Stimulated activated CD4-positive, alpha-beta T cell treated with anti-CD3 and anti-CD28 coated beads, Interleukin-4, amount 100 ng/mL, for 4 hours (primary cell): Measurements from ENCODE around the gene SEL1L3.

Experiments used
- DNase-seq, 2 experiments: peaks; one replicate each; pipeline ENCODE4 v3.0.0-alpha.2; 2020

The SEL1L3 gene

DNA sequence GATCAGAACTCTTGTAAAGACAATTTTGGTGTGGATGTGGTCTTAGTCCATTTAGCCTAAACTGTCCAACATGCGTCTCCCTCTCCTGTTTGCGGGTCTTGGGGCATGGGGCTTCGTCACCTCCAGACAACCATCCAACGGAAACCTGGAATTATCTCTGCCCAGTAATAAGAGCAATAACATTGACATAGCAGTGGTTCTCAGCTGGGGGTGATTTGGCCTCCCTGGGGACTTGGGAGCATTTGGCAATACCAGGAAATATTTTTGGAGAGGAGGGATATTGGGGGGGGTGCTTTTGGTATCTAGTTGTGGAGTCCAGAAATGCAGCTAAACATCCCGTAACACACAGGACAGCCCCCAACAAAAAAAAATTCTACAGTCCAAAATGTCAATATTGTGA, 47.2 kb downstream of the SEL1L3 start:
- no peak for DNase-seq

DNA sequence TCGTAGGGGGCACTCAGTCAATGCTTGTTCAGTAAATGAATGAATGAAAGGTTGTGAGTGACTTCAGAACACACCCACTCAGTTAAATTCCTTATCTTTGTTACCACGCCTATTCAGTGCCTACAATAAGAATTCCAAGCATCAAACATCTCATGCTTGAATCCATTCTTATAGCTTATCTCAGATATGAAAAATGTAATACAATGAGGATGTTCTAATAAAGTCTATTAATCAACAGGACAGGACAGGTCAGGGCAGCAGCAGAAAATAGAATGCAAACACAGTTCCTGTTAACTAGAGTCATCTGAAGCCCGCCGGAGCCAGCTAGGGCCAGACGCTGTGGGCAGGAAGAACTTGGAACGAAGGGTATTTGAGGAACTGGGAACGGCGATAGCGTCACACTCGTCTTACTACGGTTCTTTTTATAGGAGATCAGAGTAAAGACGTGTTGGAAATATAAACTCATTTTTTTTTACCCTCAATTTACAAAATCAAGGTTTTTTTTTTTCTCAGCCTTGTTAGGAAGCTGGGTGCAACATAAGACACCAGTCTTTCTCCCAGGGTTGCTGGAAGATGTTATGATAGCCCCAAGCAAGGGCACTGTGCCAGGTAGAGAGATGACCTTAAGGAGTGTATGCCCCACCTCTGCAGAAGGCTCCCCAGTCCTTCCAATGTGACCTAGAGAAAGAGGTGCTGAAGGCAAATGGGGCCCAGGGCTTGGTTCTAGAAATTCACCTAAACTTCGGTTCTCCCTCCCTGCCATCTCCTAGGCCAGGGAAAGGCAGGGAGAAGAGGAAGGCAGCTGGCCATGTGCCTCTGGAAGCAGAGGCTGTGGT, 48.3 kb downstream of the SEL1L3 start:
- no peak for DNase-seq

DNA sequence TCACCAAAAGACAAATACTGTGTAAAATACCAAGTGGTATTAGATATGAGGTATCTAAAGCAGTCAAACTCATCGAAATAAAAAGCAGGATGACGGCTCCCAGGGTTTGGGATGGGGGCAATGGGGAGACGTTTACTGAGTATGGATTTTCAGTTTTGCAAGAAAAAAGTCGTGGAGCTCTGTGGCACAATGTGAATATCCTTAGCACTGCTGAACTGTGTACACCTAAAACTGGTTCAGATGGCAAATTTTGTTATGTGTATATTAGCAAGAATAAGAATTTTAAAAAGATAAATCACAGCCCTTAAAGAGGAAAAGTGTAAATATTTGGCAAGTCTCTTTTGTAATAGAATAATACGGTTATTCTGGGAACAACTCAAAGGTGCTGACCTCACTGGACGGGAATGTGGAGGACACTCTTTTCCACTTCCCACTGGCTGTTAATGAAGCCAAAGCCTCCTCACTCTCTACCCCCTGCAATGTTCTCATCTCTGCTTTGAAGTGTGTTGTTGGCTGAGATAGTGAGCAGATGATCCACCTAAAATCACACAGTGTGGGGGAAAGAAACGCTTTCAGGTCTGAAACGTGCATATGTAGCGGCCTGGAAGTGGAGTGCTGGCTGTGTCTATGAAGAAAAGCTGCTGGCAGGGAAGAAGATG, 49.2 kb downstream of the SEL1L3 start:
- no peak for DNase-seq

DNA sequence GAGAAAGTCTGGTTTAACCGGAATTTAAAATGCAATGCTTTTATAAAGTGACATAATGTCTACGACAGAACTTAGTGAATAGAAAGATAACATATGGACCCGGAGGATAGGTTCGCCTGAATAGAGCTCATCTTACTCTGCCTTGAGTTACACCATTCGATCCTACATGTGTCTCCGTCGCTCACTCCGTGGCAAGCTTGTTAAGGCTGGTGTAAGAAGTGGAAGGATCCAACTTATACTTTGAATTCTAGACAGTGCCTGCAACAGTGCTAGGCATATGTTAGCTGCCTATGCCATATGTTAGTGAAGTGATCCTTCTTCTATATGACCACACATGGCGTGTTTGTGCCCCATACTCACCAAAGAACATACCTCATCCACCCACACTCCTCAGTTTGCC, 50.9 kb downstream of the SEL1L3 start:
- no peak for DNase-seq

DNA sequence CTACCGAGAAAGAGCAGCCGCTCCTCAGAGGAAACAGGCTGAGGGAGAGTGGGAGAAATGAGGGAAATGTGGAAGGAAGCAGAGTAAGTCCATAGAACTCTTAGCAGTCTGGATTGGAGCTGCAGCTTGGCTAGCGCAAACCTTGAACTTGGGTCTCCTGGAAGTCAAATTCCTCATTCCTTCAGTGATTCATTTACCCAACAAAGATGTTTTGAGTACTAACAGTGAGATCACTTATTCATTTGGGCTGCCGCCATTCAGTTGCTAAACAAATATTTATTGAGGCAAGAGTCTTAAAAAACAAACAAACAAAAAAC, 51.5 kb downstream of the SEL1L3 start:
- no peak for DNase-seq

DNA sequence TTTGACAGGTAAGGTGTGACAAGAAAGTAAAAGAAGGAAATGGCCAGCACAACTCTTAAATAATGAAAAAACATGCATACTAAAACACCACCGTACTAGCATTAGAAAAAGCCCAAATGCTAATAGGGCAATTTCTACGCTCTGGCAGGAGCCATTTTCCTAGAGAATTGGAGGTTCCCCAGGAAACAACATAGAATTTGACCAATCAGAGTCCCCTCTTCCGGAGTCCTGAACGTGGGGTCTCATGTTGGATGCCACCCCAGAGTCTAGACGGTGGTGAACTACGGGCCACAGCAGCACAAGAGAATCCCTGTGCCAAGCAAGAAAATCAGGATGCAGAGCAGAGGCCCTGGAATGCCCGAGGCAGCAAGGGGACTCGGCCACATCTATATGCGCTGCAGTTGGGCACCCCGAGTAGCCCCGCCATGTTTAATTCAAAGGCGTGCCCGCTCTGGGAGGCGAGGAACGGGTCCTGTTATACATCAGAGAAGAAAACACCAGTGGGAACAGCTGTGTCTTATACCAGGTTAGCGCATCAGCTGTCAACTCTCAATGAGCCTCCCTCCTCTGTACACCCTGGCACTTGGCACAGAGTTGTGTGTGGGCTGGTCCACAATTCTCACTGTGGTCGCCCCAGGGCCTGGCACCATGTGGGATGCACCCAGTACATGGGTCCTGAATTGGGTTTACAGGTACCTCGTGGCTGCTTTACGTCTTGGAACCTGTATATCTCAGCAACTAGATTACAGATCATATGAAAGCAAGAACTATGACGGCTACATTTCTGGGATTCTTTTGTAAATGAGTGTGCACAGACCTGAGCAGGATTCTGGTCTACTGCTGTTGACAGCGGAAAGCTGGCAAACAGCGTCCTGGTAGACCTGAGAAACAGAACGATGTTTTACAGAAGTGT, 52.1 kb downstream of the SEL1L3 start:
- no peak for DNase-seq

DNA sequence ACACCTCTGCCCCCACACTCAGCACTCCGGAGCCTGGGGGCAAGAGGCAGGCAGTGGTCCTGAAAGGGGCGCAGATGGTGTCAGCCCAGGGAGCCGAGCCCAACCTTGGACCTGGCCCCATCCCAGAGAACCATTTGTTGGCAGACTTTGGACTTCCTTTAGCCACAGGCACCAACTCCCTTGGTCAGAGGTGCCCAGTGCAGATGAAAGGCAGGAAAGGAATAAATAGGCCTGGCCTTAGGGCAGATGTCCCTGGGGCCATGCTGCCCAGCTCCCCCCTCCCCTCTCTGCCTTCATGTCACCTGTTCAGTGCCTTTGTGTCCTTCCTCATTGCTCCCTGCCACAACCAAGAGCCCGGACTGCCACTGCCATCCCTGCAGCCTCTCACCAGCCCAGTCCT, 52.8 kb downstream of the SEL1L3 start:
- no peak for DNase-seq

DNA sequence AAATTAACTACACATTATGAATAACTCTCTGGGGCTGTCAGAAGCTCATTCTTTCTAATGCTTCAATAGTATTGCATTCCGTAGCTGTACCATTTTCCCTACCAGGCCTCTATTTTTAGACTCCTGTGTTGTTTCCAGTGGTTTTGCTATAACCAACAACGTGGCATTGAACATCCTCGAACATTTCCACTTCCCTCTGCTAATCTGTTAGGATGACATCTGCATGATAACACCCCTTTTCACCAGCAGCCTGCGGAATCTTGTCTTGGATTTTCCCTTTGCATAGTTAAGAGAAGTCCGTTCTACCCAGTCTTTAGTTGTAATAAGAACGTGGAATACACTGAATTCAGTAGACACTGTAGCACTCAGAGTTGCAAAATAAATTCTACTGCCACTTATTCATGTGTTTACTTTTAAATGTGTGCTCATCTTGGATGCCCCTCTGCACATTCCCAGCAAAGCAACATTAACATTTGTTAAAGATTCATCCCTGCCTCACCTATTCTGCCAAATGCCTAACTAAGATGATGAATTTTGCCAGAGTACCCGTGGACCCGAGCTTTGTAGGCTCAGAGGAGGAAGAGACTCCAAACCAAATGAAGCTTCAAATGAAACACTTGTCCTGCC, 55.6 kb downstream of the SEL1L3 start:
- no peak for DNase-seq

DNA sequence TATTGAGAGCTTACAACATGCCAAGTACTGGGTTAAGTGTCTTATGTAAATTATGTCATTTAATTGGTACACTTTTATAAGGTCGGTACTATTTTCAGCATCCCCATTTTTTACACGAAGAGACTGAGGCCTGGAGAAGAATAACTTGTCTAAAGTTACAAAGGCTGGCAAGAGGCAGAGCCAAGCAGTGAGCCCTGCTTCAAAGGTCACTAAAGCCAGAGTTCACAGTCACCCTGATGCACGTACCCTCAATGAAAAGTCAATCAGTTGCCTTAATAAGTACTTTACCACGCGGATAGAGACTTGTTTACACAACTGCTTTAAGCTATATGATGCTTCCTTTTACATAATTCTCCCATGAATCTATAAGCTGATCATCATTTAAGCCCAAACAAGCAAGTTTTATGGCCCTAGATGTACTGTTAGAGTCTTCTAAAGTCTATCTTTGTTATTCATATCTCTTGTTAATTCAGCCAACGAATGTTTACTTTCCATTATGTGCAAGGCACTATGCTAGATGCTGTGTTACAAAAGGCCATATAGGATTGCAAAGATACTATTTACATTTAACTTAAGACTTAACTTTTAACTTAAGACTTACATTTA, 57.4 kb downstream of the SEL1L3 start:
- no peak for DNase-seq

DNA sequence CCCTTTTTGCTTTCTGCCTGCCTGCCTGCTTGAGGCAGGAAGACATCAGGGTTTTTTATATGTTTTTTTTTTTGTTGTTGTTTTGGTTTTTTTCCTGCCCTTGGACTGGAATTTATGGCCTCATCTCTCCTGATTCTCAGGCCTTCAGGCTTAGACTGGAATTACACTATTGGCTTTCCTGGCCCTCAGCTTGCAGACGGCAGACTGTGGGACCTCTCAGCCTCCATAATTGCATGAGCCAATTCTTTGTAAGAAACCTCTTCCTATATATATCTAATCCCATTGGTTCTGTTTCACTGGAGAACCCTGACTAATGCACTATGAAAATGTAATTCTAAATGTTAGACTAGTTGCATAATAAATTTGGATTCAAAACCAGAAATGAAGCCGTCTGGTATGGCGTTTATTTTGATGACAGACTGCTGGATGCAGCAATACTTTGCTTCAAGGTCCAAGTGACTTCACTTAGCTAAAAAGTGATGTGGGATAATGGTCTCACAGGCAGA, 59.0 kb downstream of the SEL1L3 start:
- no peak for DNase-seq

DNA sequence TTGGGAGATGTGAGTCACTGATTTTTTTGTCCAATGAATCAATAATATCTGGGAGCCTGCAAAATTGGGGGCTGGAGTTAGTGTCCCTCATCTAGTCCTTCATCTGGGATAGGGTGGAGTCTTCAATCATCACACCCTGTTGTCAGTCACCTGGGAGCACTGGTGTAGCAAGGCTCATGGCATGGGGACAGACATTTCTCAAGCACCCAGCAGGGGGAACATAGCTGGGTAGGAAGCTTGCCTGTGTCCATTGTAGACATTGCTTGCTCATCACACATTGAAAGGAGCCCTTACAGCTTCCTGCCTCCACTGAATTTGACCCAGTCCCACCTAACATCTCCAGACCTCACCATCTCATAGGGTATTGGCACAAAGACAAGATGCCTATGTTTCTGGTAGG, 61.2 kb downstream of the SEL1L3 start:
- DNase-seq, result no peak

DNA sequence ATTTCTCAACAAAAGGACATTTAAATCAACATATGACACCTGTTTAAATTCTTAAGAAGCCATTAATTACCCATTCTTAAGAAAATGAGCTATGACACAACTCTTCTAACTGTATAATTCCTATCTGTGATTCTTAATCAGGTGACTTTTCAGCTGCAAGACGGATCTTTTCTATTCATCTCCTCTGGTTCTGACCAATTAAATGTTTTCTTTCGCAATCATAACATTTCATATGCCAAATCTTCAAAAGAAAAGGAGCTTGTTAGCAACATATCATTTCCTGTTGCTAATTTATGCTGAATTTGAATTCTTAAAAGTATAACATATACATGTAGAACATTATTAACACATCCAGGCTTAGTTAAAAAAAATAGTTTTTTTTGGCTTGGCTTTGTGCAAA, 62.5 kb downstream of the SEL1L3 start:
- no peak for DNase-seq

DNA sequence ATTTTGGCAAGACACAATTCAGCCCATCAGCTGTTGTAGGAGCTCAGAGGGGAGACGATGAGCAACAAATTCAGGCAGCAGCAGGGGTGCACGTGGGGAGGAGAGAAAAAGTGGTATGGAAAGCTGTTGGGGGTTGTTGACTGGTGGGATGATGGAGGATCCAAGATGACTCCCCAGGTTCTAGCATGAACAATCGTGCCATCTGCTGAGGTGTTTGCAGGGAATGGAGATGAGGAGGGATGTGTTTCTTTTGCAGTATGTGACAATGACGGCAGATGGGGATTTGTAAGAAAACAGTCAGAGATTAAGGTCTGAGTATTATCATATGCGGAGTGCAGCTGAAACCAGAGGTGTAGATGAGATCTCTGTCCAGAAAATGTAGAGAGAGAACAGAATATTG, 63.3 kb downstream of the SEL1L3 start:
- no peak for DNase-seq

DNA sequence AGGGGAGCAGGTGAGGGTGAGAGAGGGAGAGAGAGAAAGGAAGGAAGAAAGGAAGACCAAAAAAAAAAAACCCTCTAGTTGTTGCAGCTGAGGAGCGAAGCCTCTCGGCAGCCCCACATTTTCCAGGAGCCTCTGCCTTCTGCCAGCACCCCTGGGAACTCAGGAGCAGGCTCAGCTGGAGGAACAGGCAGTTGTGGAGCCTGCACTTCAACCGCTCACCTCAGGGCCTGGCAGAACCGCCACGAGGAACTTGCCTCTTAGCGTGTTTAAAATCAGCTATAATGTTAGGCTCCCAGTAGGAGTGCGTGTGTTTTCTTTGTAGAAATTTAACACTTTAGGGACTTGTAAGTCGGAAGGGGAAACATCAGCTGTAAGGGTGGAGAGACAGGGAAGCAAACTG, 65.7 kb downstream of the SEL1L3 start:
- DNase-seq, result no peak

DNA sequence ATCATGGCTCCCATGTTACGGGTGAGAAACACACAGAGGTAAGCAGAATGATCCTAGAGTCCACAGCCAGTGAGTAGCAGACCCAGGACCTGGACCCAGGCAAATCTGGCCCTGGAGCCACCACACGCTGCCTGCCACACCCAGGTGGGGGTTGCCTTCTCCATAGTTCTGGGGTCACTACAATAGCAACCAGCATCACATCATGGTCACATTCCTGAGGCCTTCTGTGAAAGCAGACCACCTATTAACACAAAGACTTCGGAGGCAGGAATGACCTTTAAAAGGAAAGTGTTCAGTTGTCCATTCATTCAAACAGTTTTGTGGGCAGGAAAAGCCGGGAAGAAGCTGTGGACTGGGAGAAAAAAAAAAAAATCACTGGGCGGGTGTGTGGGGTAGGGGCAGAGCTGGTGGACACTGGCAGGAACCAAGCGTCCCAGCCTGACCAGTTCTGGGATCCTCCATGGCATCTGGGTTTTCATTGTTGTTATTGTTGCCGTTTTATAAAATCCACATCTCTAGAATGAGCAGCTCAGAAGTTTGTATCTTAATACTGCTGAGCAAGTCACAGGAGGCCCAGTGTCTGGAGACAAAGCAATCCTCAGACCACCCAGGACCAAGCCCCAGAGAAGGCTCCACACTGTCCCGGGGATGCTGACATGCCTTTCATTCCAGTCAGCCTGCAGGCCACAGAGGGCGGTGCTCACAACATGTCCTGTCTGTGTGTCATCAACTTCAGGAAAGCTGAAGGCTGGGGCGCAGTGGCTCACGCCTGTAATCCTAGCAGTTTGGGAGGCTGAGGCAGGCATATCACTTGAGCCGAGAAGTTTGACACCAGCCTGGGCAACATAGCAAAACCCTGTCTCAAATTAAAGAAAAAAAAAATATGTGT, 67.0 kb downstream of the SEL1L3 start:
- DNase-seq, result no peak

DNA sequence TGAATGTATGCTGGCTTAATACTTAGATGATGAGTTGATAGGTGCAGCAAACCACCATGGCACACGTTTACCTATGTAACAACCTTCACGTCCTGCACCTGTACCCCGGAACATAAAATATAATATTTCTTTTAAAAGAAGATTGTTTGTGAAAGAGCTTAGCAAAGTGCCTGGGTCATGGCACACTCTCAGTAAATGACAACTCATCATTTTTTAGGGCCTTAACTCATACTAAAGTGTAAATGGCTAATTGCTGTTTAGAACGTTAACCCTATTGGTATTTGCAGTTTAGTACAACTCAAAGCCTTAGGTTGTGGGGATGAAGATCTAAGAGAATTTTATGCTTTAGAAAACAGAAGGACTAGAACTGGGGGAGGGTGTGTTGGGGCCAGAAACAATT, 67.7 kb downstream of the SEL1L3 start:
- DNase-seq, result no peak

DNA sequence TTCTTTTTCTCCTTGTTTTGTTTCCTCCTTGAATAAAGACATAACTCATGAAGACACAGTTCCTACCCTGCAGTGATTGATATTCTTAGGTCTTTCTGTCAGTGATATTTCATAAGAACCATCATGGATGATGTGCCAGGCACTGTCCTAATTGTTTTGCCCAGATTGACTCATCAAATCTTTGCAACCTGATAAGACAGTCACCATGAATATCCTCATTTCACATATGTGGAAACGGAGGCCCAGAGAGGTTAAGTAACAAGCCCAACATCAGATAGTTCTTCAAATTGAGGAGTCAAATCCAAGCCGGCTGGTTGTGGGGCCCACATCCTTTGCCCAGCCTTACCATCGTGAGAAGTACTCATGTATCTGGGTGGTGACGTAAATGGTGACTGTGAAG, 69.9 kb downstream of the SEL1L3 start:
- no peak for DNase-seq

DNA sequence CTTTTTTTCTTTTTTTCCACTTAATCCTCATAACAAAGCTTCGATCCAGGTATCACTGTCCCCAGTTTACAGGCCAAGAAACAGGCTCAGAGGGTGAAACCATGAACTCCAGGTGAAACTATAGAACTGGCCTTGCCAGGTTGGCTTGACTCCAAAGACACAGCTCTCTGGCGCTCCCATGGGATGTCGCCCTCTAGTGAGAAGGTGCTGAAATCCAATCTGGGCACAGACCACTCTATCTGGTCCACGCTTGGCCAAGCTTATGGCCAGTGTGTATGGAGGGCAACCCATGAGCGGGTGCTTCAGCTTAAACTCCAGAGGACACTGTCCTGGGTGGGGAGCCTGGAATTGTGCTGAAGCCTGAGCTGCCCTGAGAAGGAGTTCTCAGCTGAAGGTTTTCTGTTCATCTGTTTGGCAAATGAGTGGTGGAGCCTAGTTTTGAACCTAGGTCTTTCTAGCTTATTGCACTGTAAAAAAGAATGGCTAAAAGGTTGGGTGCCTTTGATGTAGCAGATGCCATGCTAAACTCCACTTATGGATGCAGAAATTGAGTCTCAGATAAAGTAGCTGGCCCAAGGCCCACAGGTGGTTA, 70.5 kb downstream of the SEL1L3 start:
- no peak for DNase-seq

DNA sequence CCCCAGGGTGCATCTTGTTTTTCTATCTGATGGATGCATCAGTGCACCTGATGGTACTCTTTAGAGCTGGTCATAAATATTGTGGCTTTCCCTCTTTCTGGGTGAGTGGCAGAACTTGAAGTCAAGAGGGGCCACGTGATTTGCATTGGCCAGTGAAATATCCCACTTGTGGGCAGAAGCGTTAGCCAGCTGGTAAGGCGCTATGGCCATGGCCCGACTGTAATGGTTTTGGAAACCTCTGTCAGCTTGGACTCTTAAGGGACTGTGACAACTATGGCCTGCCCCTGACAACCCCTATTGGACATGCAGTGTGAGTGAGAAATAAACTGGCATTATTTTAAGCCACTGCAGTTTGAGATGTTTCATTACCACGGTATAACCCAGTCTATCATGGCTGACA, 72.8 kb downstream of the SEL1L3 start:
- no peak for DNase-seq

DNA sequence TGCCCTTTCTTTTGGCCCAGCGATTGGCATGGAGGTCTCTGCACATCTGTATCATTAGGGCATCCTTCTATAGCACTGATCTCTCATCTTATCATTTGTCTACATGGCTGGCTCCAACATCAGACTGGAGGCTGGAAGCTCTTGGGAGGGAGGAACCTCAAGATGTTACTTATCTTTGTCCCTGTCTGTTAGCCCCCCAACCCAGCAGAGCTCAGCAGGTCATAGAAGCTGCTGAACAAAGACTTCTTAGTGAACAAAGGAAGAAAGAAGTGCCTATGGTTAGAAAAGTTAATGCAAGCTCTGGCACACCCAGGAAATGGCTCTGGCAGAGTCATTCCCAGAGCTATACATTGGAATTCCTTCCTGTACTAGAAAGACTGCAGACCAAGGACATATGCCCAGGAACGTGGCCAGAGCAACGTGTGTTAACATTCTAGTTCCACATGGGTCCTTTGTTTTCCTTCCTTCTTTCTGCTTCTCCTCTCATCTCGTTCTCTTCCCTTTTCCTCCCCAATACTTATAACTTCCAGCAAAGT, 74.0 kb downstream of the SEL1L3 start:
- DNase-seq, result no peak

DNA sequence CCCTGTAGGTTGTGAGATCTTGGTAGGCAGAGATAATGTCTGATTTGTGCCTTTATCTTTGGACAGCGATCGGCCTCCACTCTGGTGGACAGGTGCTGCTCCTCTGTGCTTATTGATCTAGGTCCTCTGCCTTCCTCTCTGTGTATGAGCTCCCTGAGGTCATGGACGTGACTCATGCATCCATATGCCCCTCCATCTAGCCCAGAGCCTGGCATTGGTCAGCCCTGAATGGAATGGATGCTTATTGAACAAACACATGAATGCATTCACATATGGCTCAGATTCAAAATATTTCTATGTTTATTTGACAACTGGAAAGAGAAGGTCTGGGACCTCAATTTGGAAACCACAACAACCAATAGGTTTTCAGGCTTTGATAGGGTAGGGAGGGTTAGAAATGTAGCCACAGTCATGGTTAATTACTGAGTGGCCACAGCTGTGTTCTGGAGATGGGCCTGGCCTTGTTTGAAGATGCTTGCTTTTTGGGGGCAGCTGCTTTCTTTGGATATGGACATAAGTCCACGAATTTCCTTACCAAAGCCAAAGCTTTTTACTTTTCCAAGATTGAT, 76.2 kb downstream of the SEL1L3 start:
- DNase-seq, result no peak
